ENCODE data around the gene SDK2.

The SDK2 gene

DNA sequence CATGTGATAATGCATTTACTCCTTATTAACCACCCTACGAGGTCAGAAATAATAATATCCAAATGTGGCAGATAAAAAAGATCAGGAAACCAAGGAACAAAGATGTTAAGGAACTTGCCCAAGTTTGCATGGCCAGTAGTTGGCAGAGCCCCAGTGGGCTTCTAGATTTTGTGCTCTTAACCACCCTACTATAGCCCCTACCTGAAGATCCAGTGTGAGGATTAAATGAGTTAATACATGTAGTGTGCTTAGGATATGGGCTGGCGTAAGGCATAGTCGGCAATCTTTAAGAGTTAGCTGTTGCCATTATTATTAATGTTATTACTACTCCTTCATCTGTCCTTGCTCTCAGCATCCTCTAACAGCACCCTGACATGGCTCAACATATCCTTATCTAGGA is 153.4 kb downstream of the SDK2 start:
- no peak for DNase-seq (ENCODE audit: low spot score)
- in situ Hi-C loops (cut with MboI; ENCODE audit: low pct_unique_long_range_greater_than_20kb, low sequenced_read_pairs, unreplicated experiment), result no loop called here
- TF ChIP-seq, protein P1, sequence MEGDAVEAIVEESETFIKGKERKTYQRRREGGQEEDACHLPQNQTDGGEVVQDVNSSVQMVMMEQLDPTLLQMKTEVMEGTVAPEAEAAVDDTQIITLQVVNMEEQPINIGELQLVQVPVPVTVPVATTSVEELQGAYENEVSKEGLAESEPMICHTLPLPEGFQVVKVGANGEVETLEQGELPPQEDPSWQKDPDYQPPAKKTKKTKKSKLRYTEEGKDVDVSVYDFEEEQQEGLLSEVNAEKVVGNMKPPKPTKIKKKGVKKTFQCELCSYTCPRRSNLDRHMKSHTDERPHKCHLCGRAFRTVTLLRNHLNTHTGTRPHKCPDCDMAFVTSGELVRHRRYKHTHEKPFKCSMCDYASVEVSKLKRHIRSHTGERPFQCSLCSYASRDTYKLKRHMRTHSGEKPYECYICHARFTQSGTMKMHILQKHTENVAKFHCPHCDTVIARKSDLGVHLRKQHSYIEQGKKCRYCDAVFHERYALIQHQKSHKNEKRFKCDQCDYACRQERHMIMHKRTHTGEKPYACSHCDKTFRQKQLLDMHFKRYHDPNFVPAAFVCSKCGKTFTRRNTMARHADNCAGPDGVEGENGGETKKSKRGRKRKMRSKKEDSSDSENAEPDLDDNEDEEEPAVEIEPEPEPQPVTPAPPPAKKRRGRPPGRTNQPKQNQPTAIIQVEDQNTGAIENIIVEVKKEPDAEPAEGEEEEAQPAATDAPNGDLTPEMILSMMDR (IDR thresholded peaks at IDR 0.05; ENCODE audit: extremely low read depth, insufficient read depth, missing control alignments), result no peak

DNA sequence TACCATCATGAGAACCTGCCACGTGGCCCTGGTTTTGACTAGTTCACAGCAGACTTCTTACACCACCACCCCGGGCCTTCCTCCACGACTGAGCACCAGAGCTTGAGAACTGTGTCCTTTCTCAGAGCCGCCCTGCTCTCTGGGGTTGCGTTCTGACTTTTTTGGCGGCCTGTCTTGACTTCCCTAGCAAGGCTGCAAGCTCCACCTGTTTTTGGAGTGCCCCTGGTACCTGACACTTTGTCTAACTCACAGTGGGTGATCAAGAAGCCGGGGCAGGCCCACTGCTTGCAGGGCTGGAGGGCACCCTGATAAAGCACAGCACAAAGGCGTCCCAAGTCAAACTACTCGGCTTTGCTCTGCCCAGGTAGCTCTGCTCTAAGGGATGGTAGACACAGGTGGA is 154.3 kb downstream of the SDK2 start:
- in situ Hi-C loops (cut with MboI; ENCODE audit: low pct_unique_long_range_greater_than_20kb, low sequenced_read_pairs, unreplicated experiment), result no loop called here
- no peak for DNase-seq (ENCODE audit: low spot score)
- TF ChIP-seq, protein P1 (IDR thresholded peaks at IDR 0.05; ENCODE audit: extremely low read depth, insufficient read depth, missing control alignments), result no peak

DNA sequence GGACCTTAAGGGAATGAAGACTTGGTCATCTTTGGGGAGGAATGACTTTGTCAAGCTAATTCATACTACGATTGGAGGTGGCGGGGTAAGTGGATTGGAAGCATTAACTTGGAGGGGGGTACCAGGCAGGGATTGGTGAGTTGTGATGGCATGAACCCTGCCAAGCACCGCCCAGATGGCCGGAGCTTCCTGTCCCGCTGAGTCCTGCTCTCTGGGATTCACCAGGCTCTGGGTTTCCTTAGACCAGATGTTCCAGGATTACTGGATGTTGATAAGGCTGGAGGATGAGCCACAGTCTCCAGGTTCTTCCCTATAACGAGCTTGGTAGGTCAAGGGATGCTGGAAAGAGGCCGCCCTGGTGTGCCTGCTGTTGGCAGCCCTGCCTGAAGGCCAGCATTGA is 154.9 kb downstream of the SDK2 start:
- DNase-seq (ENCODE audit: low spot score), result no peak
- TF ChIP-seq, protein P1 (IDR thresholded peaks at IDR 0.05; ENCODE audit: extremely low read depth, insufficient read depth, missing control alignments), result no peak
- in situ Hi-C loops (cut with MboI; ENCODE audit: low pct_unique_long_range_greater_than_20kb, low sequenced_read_pairs, unreplicated experiment), result no loop called here

DNA sequence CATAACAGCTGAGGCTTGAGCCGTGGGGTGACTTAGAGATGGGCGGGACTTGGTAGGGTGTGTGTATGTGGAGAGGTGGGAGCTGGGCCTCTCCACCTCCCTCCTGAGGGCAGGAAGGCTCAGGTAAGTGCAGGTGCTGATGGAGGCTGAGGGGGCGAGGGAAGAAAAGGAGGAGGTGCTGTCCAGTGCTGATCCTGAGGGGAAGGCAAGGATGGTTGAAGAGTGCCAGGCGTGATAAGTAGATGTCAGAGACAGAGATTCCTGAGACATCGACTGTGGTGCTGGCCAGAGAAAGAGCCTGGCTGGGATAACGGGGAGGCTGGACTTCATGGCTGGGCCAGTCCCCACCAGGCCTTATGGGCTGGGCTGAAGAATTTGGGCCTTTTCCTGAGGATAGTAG is 159.1 kb downstream of the SDK2 start:
- in situ Hi-C loops (cut with MboI; ENCODE audit: low pct_unique_long_range_greater_than_20kb, low sequenced_read_pairs, unreplicated experiment), result no loop called here
- TF ChIP-seq, protein P1 (IDR thresholded peaks at IDR 0.05; ENCODE audit: extremely low read depth, insufficient read depth, missing control alignments), result no peak
- no peak for DNase-seq (ENCODE audit: low spot score)

DNA sequence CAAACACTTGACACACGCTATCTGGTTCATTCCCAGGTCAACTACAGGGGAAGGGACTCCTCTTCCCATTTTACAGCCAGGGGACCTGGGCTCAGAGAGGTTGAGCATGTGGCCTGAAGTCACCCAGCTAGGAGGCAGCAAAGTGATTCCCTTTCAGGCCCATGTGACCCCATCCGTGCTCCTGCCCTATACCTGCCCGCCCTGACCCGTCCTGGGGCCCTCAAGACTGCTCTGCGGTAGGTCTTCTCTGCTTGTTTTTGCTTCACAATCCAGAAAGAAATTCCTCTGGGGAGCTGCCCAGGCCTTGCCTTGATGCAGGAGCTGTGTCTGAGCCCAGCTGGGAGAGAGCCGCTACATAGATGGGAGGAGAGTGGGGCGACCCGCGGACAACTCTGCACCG is 161.4 kb downstream of the SDK2 start:
- in situ Hi-C loops (cut with MboI; ENCODE audit: low pct_unique_long_range_greater_than_20kb, low sequenced_read_pairs, unreplicated experiment), result no loop called here
- TF ChIP-seq, protein P1 (IDR thresholded peaks at IDR 0.05; ENCODE audit: extremely low read depth, insufficient read depth, missing control alignments), result no peak
- no peak for DNase-seq (ENCODE audit: low spot score)

DNA sequence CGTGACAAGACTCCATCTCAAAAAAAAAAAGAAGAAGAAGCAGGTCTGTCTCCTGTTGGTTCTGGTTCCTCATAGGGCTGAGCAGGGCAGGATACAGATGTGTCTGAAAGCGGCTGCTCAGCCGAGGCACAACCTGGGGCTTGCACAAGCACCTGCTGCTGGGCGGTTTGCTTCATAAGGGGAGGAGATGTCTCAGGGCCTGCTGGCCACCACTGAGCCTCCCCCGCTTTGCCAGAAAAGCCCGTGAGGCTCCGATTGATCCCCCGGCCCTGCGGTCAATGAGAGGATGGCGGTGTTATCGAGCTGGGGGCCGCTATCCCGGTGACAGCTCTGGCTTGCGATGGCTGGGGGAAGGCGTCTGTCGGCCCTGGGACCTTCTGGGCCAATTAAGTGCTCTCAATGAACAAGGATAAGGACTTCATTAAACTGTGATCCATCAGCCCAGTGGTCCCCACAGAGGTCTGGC is 162.0 kb downstream of the SDK2 start:
- DNase-seq (ENCODE audit: low spot score), result no peak
- TF ChIP-seq, protein P1 (IDR thresholded peaks at IDR 0.05; ENCODE audit: extremely low read depth, insufficient read depth, missing control alignments), result no peak

DNA sequence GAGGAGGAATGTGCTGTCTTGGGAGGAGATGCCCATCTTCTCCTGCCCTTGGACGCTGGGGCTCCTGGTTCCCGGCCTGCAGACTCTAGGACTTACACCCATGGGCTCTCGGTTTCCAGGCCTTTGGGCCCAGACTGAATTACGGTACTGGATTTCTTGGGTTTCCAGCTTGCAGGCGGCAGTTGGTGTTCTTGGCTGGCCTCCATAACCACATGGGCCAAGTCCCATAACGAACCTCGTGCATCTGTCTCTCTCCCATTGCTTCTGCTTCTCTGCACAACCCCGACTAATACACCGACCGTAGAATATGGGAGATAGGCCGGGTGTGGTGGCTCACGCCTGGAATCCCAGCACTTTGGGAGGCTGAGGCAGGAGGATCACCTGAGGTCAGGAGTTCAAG is 162.6 kb downstream of the SDK2 start:
- in situ Hi-C loops (cut with MboI; ENCODE audit: low pct_unique_long_range_greater_than_20kb, low sequenced_read_pairs, unreplicated experiment), result no loop called here
- no peak for DNase-seq (ENCODE audit: low spot score)
- TF ChIP-seq, protein P1 (IDR thresholded peaks at IDR 0.05; ENCODE audit: extremely low read depth, insufficient read depth, missing control alignments), result no peak

More for the DNA sequence above, 162.0 kb downstream of the SDK2 start:
- in situ Hi-C loops (cut with MboI; ENCODE audit: low pct_unique_long_range_greater_than_20kb, low sequenced_read_pairs, unreplicated experiment), result no loop called here

Measured in GM13977 (cell line).